HG03439 (cell line): ENCODE results near the gene SHKBP1.
"Not testable (repeated sequence)": the region's sequence is repeated elsewhere in the genome, so short reads cannot be mapped to it uniquely, and the experiment has no call there.

ENCODE experiments used
- ATAC-seq: cut with Tn5 transposase; IDR thresholded peaks from one replicate; pipeline ENCODE4 v1.9.1; 2021; ENCODE audit warnings: mild to moderate bottlenecking, moderate library complexity; ENCODE audit not compliant: unreplicated experiment

Gene SHKBP1, protein sequence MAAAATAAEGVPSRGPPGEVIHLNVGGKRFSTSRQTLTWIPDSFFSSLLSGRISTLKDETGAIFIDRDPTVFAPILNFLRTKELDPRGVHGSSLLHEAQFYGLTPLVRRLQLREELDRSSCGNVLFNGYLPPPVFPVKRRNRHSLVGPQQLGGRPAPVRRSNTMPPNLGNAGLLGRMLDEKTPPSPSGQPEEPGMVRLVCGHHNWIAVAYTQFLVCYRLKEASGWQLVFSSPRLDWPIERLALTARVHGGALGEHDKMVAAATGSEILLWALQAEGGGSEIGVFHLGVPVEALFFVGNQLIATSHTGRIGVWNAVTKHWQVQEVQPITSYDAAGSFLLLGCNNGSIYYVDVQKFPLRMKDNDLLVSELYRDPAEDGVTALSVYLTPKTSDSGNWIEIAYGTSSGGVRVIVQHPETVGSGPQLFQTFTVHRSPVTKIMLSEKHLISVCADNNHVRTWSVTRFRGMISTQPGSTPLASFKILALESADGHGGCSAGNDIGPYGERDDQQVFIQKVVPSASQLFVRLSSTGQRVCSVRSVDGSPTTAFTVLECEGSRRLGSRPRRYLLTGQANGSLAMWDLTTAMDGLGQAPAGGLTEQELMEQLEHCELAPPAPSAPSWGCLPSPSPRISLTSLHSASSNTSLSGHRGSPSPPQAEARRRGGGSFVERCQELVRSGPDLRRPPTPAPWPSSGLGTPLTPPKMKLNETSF

DNA sequence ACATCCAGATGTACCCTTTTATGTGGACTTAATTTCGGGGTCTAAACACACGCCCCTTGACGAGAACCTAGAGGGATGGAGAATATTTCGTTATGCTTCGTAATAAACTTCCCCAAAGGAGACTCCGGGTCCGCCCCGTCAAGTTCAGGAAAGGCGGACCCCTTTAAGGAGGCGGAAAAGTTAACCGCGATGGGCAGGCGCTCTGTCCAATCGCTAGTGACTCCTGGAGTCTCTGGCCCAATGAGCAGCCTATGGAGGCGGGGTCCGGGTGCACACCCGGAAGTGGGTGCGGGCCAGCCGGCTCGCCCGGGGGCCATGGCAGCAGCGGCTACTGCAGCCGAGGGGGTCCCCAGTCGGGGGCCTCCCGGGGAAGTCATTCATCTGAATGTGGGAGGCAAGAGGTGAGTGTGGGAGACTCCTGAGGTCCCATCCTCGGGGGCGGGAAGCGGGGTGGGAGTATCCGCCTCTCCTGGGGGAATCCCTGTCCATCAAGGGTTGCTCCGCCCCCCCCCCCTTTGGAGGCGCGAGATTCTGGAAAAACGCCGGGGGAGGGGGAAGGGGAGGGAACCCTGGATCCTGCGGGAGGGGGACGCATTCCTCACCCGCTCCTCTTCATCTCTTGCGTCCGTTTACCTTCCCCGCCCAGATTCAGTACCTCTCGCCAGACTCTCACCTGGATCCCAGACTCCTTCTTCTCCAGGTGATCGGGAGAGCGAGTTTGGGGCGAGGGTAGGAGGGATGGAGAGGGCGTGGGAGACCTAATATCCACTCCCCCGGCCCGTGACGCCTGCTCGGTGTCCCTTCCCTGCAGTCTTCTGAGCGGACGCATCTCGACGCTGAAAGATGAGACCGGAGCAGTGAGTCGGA, at the start of gene SHKBP1:
Gene SHKBP1, plus strand, starts transcription at position 289 of the 867 bp plus-strand sequence. Its CDS starts 27 bp downstream, at position 316.
- ATAC-seq = peak; percentile 93

DNA sequence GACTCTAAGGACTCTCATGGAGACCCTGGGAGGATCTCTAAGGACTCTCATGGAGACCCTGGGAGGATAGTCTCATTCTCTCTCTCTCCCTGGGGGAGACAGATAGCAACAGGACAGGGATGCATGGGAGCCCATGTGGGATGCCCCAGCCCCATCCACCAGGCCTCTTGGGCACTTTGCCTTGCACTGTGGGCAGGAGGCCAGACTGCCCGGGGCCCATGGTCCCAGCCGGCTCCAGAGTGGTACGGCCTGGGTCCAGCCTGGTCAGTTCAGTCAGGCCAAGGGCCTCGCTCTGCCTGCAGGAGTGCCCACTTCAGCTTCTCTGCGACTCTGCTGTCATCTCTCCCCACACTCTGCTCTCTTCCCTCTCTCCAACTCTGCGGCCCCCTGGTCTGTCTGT, 48.6 kb upstream of the SHKBP1 start:
- ATAC-seq = no peak

DNA sequence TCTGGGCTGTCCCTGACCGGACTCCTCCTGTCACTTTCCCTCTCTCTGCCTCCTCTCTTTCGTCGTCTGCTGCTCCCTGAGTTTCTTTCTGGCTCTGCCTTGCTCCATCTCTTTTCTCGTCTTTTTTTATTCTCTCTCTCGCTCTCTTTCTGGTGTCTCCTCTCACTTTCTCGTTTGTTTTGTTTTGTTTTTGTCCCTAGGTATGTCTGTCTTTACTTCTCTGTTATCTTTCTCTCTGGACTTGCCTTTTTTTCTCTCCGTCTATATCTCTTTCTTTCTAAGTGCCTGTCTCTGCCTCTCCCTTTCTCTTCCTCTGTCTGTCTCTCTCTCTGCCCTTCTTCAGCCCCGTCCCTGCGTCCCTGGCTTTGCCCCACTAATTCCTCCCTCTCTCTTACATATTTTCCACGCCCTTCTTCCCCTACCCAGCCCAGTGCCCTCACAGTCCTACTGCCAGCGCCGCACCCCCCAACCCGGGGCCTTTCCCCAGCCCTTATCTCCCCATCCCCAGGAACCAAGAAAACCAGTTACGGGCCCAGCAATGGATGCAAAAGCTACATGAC, 48.1 kb upstream of the SHKBP1 start:
- no peak for ATAC-seq

DNA sequence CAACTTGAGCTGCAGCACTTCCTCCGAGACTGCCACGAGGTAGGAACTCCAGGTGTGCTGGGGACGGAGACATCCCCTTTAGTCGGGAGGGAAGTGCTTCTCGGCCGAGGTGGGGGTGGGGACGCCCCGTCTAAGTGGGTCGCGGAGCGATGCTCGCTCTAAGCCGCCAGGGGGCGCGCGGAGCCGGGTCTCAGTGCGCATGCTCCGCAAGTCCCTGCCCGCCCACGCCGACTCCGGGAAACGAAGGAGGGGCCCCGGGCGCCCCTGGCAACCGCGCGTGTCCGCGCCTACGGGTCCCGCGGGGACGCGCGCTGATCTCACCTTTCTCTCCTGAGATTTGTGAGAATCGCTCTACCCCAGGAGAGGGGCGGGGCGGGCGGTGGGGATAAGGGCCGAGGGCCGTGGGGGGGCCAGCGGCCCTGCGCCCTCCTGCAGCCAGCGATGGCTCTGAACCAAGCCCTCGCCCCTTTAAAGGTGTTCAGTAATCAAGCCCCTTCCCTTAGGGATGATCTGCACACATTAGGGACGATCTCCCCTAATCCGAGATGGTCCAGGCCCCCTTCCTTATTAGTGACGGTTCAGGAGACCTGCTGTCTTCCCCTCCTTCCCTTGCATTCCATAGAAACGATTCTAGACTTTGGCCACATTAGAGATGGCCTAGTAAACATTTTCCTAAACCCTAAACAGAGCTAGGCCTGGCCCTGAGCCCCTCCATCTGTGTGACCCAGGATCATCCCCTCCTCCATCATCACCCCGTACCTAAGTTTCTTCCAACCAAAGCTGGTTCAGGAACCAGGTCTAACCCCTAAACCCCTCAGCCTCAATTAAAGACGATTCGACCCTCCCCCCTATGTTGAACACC, 47.3 kb upstream of the SHKBP1 start:
- peak; percentile 47 for ATAC-seq

DNA sequence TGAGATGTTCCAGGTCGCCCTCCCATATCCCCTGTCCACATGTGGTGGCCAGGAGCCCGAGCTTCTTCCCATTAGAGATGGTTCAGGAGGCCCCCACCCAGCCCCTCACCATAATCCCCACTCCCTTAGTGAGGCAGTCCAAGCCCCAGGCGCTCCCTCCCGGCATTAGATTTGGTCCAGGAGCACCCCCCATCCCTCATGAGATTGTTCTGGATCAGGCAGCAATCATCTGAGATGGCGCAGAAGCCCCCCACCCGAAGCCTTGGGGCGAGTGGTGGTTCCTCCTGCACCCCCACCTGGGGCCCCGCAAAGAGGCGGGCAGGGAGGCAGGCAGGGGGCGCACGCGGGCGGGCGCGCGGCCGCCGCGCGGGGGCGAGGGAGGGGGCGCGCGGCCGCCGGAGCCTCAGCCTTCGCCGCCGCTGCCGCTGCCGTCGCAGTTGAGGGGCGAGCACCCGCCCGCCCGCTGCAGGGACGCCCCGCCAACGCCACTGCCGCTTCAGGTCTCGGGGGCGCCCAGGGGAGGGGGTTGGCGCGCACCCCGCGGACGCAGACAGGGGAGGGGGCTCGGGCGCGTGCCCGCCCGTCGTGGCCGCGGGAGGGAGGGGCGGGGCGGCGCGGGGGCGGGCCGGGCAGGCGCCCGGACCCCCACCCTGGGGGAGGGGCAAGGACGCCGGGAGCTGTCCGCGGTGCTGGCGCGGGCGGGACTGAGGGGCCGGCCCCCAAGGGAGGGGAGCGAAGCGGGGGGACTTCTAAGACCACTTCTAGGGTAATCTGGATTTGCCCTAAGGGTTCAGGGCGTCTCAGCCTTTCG, 46.4 kb upstream of the SHKBP1 start:
- ATAC-seq = no peak

DNA sequence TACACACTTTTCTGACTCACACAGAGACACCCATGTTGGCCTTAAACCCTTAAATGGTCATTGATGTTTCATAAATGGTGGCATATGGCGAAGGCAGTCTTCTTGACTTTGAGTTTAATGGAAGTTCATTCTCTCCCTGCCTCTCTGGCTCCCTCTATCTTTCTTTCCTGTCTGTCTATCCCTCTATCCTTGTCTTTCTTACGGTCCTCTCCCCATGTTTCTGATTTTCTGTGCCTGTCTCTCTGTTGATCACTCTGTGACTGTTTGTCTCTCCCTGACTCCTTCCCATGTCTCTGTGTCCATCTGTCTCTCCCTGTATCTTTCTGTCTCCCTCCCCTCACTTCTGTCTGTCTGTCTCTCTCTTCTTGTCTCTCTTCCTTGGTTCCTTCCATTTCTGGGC, 43.2 kb upstream of the SHKBP1 start:
- ATAC-seq = no peak

DNA sequence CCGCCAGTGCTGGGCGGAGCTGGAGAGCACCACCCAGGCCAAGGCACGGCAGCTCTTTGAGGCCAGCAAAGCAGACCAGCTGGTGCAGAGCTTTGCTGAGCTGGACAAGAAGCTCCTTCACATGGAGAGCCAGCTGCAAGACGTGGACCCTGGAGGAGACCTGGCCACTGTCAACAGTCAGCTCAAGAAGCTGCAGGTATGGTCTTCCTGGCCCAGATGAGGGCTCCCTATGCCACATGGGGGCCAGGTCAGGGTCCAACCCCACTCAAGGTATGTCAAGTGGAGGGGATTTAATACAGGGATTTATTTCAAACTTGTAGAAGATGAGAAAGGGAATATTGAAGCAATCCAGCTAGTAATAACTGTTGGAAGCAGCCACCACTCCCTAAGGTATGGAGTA, 42.5 kb upstream of the SHKBP1 start:
- ATAC-seq = no peak

DNA sequence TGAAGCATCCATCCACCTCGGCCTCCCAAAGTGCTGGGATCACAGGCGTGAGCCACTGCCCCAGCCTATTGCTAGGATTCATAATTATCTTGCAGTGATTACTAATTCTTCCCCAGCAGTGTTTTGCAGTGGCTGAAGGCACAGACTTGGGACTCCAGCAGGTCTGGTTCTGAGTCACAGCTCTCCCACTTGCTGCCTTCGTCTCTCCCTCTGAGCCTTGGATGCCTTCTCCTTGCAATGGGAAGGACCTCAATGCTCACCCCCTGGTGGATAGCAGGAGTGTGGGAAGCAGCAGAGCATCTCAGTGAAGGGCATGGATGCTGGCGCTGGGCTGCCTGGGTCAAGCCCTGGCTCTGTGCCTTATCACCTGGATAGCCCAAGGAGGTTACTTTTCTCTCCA, 37.6 kb upstream of the SHKBP1 start:
- ATAC-seq = no peak

DNA sequence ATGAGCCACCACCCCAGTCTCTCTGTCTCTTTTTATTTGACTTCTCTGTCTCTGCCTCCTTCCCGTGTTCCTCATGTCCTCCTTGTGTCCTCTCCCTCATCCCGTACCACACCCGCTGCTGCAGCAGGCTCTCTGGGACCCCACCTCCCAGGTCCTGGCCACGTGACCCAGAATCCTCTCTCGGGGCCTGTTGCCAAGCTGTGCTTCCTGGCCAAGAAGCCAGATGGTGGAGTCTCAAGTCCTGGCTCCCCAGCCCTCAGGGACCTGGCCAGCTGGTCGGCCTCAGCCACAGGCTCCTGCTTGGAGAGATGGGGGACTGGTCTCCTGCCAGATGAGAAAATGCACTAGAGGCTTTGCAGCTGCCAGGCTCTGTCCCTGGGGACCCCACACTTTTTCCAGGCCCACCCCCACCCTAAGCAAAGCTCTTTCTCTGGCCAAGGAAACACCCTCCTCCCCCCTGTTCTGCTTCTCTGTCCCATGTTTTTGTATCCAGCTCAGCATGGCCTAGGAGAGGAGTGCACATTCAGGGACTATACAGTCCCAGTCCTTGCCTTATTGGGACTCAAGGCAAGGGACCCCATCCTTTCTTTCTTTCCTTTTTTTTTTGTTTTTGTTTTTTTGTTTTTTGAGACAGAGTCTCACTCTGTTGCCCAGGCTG, 34.3 kb upstream of the SHKBP1 start:
- no peak for ATAC-seq

DNA sequence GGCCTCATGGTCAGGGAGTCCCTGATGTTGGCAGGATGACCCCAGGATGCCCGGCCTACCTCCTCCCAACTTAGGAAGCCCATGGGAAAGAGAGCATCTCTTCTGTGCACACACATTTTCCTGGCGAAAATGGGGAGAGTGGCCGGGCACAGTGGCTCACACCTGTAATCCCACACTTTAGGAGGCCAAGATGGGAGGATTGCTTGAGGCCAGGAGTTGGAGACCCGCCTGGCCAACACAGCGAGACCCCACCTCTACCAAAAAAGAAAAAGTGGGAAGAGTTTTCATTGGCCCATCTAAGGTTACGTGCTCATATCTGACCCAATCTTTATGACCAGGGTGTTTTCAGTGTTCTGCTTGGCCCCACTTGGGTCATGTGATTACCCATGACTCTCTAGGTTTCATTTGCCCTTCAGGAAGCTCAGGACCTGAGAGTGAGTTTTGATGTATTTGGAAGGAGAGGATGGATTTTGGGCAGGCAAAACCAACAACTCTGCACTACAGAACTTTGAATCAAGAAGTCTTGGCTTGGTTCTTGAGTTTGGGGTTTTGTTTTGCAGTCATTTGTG, 33.6 kb upstream of the SHKBP1 start:
- no peak for ATAC-seq

DNA sequence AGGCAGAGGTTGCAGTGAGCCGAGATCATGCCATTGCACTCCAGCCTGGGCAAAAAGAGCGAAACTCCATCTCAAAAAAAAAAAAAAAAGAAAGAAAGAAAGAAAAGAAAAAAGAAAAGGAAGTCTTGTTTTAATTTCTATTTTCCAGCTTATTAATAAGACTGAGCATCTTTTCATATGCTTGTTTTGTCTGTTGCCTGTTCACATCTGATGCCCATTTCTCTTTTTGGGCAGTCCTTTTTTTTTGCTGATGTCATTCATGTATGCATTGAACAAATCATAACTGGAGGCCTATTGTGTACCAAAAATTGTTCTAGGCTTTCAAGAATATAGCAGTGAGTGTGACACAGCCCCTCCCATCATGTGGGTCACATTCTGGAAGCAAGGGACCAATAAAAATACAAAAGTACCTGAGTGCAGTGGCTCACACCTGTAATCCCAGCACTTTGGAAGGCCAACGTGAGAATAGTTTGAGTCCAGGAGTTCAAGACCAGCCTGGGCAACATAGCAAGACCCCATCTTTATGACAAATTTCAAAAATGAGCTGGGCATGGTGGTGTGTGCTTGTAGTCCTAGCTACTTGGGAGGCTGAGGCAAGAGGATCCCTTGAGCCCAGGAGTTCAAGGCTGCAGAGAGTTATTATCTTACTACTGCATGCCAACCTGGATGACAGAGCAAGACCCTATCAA, 30.4 kb upstream of the SHKBP1 start:
- not testable (repeated sequence) for ATAC-seq

DNA sequence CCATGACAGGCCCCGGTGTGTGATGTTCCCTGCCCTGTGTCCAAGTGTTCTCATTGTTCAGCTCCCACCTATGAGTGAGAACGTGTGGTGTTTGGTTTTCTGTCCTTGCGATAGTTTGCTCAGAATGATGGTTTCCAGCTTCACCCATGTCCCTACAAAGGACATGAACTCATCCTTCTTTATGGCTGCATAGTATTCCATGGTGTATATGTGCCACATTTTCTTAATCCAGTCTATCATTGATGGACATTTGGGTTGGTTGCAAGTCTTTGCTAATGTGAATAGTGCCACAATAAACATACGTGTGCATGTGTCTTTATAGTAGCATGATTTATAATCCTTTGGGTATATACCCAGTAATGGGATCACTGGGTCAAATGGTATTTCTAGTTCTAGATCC, 29.5 kb upstream of the SHKBP1 start:
- ATAC-seq = not testable (repeated sequence)

DNA sequence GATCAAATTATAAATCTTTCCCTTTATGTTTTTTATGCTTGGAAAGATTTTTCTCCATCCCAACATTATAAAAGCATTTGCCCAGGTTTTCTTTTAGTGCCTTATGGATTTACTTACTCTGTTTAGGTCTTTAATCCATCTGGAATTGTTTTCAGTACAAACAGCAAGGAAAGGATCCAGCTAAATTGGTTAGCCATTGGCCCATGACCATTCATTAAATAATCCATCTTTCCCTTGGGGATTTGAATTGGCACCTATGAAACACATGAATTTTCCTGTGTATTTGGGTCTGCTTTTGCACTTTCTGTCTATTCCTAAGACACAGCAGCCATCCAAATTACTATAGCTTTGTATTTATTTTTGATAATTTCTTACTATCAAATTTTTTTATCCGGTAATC, 28.8 kb upstream of the SHKBP1 start:
- ATAC-seq = no peak

DNA sequence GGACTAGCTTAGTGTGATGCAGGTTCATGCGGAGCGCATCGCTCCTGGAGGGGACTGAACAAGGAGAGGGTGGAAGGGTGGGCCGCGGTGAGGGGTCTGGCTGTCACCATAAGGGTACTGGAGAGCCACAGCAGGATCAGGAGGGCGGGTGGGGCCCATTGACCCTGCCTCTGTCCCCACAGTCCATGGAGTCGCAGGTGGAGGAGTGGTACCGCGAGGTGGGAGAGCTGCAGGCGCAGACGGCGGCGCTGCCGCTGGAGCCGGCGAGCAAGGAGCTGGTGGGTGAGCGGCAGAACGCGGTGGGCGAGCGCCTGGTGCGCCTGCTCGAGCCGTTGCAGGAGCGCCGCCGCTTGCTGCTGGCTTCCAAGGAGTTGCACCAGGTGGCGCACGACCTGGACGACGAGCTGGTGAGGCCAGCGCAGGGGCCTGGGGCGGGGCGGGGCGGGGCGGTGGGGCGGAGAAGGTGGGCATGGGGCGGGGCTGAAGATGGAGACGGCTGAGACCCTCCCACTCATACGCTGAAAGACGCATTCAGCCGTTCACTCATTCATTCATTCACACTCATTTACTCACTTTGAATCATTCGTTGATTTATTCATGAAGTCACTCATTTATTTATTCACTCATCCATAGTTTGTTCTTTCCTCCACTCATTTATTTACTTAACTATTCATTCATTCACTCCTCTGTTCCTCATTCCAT, 27.5 kb upstream of the SHKBP1 start:
- no peak for ATAC-seq

DNA sequence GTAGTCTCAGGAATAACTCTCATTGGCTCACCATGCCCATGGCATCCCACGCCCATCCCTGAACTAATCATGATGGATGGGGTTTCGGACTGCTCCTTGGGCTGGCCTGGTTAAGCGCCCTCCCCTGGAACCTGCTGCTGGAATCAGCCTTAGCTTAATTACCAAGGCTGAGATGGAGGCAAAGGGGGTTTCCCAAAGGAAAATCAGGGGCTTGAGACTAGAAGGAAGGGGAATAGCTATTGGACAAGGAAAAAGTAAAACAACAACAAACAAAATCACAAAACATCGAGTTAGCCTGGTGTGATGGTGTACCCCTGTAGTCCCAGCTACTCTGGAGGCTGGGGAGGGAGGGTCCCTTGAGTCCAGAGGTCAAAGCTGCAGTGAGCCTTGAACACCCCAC, 25.7 kb upstream of the SHKBP1 start:
- ATAC-seq = no peak

DNA sequence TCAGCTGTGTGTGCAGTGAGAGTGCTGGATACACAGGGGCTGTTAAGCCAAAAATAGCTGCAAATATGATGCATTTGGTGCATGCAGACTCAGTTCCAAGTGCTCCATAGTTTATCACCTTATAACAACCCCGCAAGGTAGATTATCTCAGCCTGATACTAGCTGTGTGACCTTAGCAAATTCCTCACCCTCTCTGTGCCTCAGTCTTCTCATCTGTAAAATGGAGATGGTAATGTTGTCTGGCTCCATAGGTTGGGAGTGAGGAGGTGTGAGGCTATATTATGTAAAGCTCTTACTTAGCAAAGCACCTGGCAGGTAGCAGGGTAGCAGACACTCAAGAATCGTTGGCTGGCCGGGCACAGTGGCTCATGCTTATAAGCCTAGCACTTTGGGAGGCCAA, 23.8 kb upstream of the SHKBP1 start:
- no peak for ATAC-seq
